IMR-90 (cell line): Measurements from ENCODE around the gene PAK5. TPM values are rescaled to one million over a fixed set of nuclear protein-coding genes. Genes with fewer than 3 reads are reported as not detected.

Experiments
- ATAC-seq: fragments of 200-7000 bp; cut with Tn5 transposase; 2 replicates; pipeline ENCODE4 v1.9.1; 2020; ENCODE audit warnings: low read depth, mild to moderate bottlenecking, moderate library complexity
- BruUV-seq: library from RNA; stranded (reverse); fragments of 400-500 nt; replicated peaks from 2 replicates; lab custom pipeline; 2021; lab: Mats Ljungman, UMichigan
- CTCF ChIA-PET: fragments of 300-600 bp; formaldehyde crosslinking; extraction: SDS; loops from one replicate; lab custom pipeline; 2021; ENCODE audit warnings: antibody characterized with exemption; lab: Yijun Ruan, JAX
- POLR2A ChIA-PET: fragments of 300-600 bp; sonication (Branson Sonifier 250); formaldehyde crosslinking; loops from one replicate; lab custom pipeline; 2022; ENCODE audit warnings: antibody characterized with exemption; ENCODE audit not compliant: unreplicated experiment; lab: Charles Lee
- DNase-seq: peaks from one replicate; pipeline ENCODE4 v3.0.0; 2013
- H2AFZ ChIP-seq: replicated peaks from 2 replicates; pipeline ENCODE3; 2013; ENCODE audit warnings: low read length, mild to moderate bottlenecking; ENCODE audit not compliant: poor library complexity
- H2AK5ac ChIP-seq: 2 replicates; pipeline ENCODE4 v1.6.1; 2013; ENCODE audit warnings: low read depth, low read length, inconsistent platforms
- H2AK9ac ChIP-seq: replicated peaks from 2 replicates; pipeline ENCODE3; 2013; ENCODE audit warnings: mild to moderate bottlenecking, low read depth, low read length, moderate library complexity; ENCODE audit not compliant: poor library complexity
- H2BK120ac ChIP-seq: 2 replicates; pipeline ENCODE4 v1.6.1; 2013; ENCODE audit warnings: low read depth, low read length, inconsistent platforms
- H2BK15ac ChIP-seq: 3 replicates; pipeline ENCODE4 v1.6.1; 2013; ENCODE audit warnings: low read depth, low read length, inconsistent platforms
- H2BK20ac ChIP-seq: 2 replicates; pipeline ENCODE4 v1.6.1; 2013; ENCODE audit warnings: low read depth, mild to moderate bottlenecking, inconsistent platforms, low read length, moderate library complexity
- H2BK5ac ChIP-seq: 2 replicates; pipeline ENCODE4 v1.6.1; 2013; ENCODE audit warnings: mild to moderate bottlenecking, low read depth, low read length, inconsistent platforms; ENCODE audit not compliant: poor library complexity, severe bottlenecking
- H3K14ac ChIP-seq: replicated peaks from 2 replicates; pipeline ENCODE4 v1.6.1; 2013; ENCODE audit warnings: low read depth, low read length, inconsistent platforms
- H3K18ac ChIP-seq: 2 replicates; pipeline ENCODE4 v1.6.1; 2013; ENCODE audit warnings: low read depth, low read length, control low read depth
- H3K23ac ChIP-seq: 2 replicates; pipeline ENCODE4 v1.6.1; 2013; ENCODE audit warnings: low read depth, low read length, inconsistent platforms
- H3K27ac ChIP-seq: 2 replicates; pipeline ENCODE4 v1.5.1; 2013; ENCODE audit warnings: mild to moderate bottlenecking, control low read depth, low read length; ENCODE audit not compliant: insufficient read depth
- H3K27me3 ChIP-seq: 2 replicates; pipeline ENCODE4 v1.6.1; 2013; ENCODE audit warnings: low read length; ENCODE audit not compliant: control insufficient read depth, insufficient read depth
- H3K36me3 ChIP-seq: 2 replicates; pipeline ENCODE4 v1.6.1; 2013; ENCODE audit warnings: low read length, mixed read lengths; ENCODE audit not compliant: control insufficient read depth, insufficient read depth
- H3K4ac ChIP-seq: 2 replicates; pipeline ENCODE4 v1.6.1; 2013; ENCODE audit warnings: low read depth, low read length, inconsistent platforms
- H3K4me1 ChIP-seq: 2 replicates; pipeline ENCODE4 v1.6.1; 2013; ENCODE audit warnings: low read length, mixed read lengths; ENCODE audit not compliant: control insufficient read depth, insufficient read depth
- H3K4me2 ChIP-seq: 2 replicates; pipeline ENCODE4 v1.6.1; 2013; ENCODE audit warnings: low read depth, mild to moderate bottlenecking, control low read depth, low read length, moderate library complexity
- H3K4me3 ChIP-seq: 2 replicates; pipeline ENCODE4 v1.5.1; 2013; ENCODE audit warnings: low read depth, mild to moderate bottlenecking, control low read depth, low read length, moderate library complexity; ENCODE audit not compliant: insufficient read depth
- H3K56ac ChIP-seq: 2 replicates; pipeline ENCODE4 v1.6.1; 2013; ENCODE audit warnings: low read length, inconsistent platforms; ENCODE audit not compliant: insufficient read depth; ENCODE audit errors: extremely low read depth
- H3K79me1 ChIP-seq, 2 experiments: 2 replicates each; pipeline ENCODE4 v1.6.1; 2013; ENCODE audit warnings: low read length in 2 of 2, inconsistent platforms in 1 of 2, low read depth in 1 of 2
- H3K9ac ChIP-seq: 2 replicates; pipeline ENCODE4 v1.6.1; 2013; ENCODE audit warnings: low read depth, low read length, control low read depth
- H3K9me1 ChIP-seq: 2 replicates; pipeline ENCODE4 v1.6.1; 2013; ENCODE audit warnings: low read length, inconsistent platforms; ENCODE audit not compliant: insufficient read depth
- H3K9me3 ChIP-seq: 2 replicates; pipeline ENCODE4 v1.6.1; 2013; ENCODE audit warnings: low read length; ENCODE audit not compliant: control insufficient read depth, insufficient read depth
- H4K20me1 ChIP-seq: 2 replicates; pipeline ENCODE4 v1.6.1; 2013; ENCODE audit warnings: low read length, inconsistent platforms; ENCODE audit not compliant: insufficient read depth
- H4K5ac ChIP-seq: 2 replicates; pipeline ENCODE4 v1.6.1; 2013; ENCODE audit warnings: mild to moderate bottlenecking, low read depth, low read length, control low read depth
- H4K8ac ChIP-seq, 2 experiments: 2 replicates each; pipeline ENCODE4 v1.6.1; 2013; ENCODE audit warnings: low read depth in 2 of 2, low read length in 2 of 2, control low read depth in 1 of 2, inconsistent platforms in 1 of 2
- H4K91ac ChIP-seq: 2 replicates; pipeline ENCODE4 v1.6.1; 2013; ENCODE audit warnings: low read depth, low read length, inconsistent platforms; ENCODE audit not compliant: insufficient read depth
- BHLHE40 ChIP-seq: fragments of 150-350 bp; IDR thresholded peaks from 2 replicates; pipeline ENCODE4 v1.6.1; 2016; ENCODE audit warnings: mild to moderate bottlenecking, low read depth, low read length
- CEBPB ChIP-seq: IDR thresholded peaks from 2 replicates; pipeline ENCODE4 v1.6.1; 2012; ENCODE audit warnings: low read depth, low read length, improper control_type of control experiment
- CHD1 ChIP-seq: IDR thresholded peaks from 2 replicates; pipeline ENCODE4 v1.6.1; 2012; ENCODE audit warnings: low read depth, low read length, improper control_type of control experiment
- CTCF ChIP-seq: conservative IDR thresholded peaks from 2 replicates; pipeline ENCODE4 v1.5.1; 2012; ENCODE audit warnings: mild to moderate bottlenecking, low read depth, low read length, improper control_type of control experiment
- FOS ChIP-seq: fragments of 150-350 bp; IDR thresholded peaks from 2 replicates; pipeline ENCODE4 v1.6.1; 2016; ENCODE audit warnings: low read depth, low read length
- MAFK ChIP-seq: IDR thresholded peaks from 2 replicates; pipeline ENCODE4 v1.6.1; 2012; ENCODE audit warnings: low read depth, low read length, improper control_type of control experiment
- MAZ ChIP-seq: IDR thresholded peaks from 2 replicates; pipeline ENCODE4 v1.6.1; 2012; ENCODE audit warnings: low read depth, mild to moderate bottlenecking, low read length, improper control_type of control experiment, moderate library complexity, borderline replicate concordance
- MXI1 ChIP-seq: IDR thresholded peaks from 2 replicates; pipeline ENCODE4 v1.6.1; 2012; ENCODE audit warnings: low read depth, mild to moderate bottlenecking, low read length, moderate library complexity, borderline replicate concordance
- NFE2L2 ChIP-seq: fragments of 150-350 bp; IDR thresholded peaks from 2 replicates; pipeline ENCODE4 v1.6.1; 2016; ENCODE audit warnings: low read depth, mild to moderate bottlenecking, low read length
- POLR2A ChIP-seq: IDR thresholded peaks from 2 replicates; pipeline ENCODE4 v1.6.1; 2012; ENCODE audit warnings: mild to moderate bottlenecking, low read depth, low read length
- RAD21 ChIP-seq: IDR thresholded peaks from 2 replicates; pipeline ENCODE4 v1.6.1; 2012; ENCODE audit warnings: low read length, improper control_type of control experiment
- RCOR1 ChIP-seq: IDR thresholded peaks from 2 replicates; pipeline ENCODE4 v1.6.1; 2012; ENCODE audit warnings: mild to moderate bottlenecking, low read length, improper control_type of control experiment; ENCODE audit not compliant: insufficient replicate concordance
- RFX5 ChIP-seq: IDR thresholded peaks from 2 replicates; pipeline ENCODE4 v1.8.0; 2012; ENCODE audit warnings: low read depth, mild to moderate bottlenecking, low read length, moderate library complexity
- SMC3 ChIP-seq: fragments of 150-350 bp; IDR thresholded peaks from 2 replicates; pipeline ENCODE4 v1.6.1; 2016; ENCODE audit warnings: low read depth, mild to moderate bottlenecking, antibody characterized with exemption, low read length, moderate library complexity
- USF2 ChIP-seq: fragments of 150-350 bp; IDR thresholded peaks from 2 replicates; pipeline ENCODE4 v1.6.1; 2017; ENCODE audit warnings: mild to moderate bottlenecking, antibody characterized with exemption, low read length, low read depth
- WGBS, 2 experiments: methylation state at CpG; one replicate each; pipeline versions ENCODE4 v1.1.5 to v1.1.7; 2013; ENCODE audit warnings: missing lambda C conversion rate in 2 of 2; ENCODE audit not compliant: insufficient read length in 1 of 2; ENCODE audit errors: extremely low coverage in 2 of 2; 5-methylcytosine and 5-hydroxymethylcytosine counted together
- dilution Hi-C: fragments of 300-500 bp; cut with HindIII; formaldehyde crosslinking; loops from one replicate; pipeline ENCODE4 v1.14.3; 2018; ENCODE audit warnings: low sequenced_read_pairs; ENCODE audit not compliant: unreplicated experiment
- in situ Hi-C: fragments of 300-500 bp; cut with MboI; formaldehyde crosslinking; loops from 3 replicates; pipeline ENCODE4 v1.14.3; 2019; ENCODE audit warnings: low sequenced_read_pairs, inconsistent platforms, mixed read lengths
- intact Hi-C: fragments of 100-400 bp; cut with micrococcal nuclease; formaldehyde crosslinking; loops from 2 replicates; pipeline ENCODE4 v1.10.0; 2022
- polyA plus RNA-seq, 3 experiments: library from polyadenylated mRNA; depleted of rRNA; stranded (reverse); fragments of >200 nt; gene quantifications; 2 replicates each; pipeline ENCODE4 v1.2.3, GENCODE V29; 2012; ENCODE audit warnings: low replicate concordance in 1 of 3
- total RNA-seq: library from RNA; depleted of rRNA; stranded (reverse); fragments of >200 nt; gene quantifications from 2 replicates; pipeline ENCODE4 v1.2.3, GENCODE V29; 2012
- TF ChIP-seq, protein P1 (sequence below): fragments of 150-350 bp; IDR thresholded peaks from 2 replicates; pipeline ENCODE4 v1.6.1; 2016; ENCODE audit warnings: low read depth, mild to moderate bottlenecking, low read length, moderate library complexity, borderline replicate concordance

PAK5 gene
- total and polyA plus RNA-seq, 2 of the 4 experiments (the other 2 are of a cell fraction) = not detected

DNA sequence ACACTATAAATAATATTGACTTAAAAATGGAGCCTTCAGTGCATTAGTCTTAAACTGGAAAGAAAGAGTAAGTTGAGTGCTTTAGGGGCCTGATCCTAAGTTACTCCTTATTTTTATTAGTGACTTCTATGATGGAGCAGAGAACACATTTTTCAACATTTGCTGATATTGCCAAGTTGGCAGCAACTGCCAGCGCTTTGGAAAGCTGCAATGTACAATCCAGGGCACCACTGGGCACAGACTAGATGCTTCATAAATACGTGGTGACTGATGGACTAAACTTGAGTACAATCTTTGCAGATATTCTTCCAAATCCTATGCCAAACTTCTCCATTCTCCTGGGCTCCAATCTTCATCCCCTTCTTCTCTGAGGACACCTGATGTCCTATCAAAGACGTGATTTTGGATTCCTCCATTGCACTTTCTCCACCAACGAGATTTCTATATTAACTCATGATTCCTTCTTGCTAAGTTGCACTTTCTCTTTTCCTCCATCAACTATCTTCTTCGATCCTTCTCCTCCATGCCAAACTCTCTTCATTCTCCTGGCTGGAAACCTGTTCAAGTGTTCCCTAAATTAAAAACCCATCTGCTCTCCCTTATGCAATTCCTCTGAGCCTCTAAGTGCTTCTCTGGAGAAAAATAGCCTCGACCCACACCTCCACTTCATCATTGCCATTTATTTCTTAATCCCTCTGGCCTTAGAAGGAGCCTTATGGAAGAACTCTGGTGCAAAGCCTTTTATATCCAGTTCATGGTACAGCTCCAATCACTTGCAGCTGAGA, 28.5 kb upstream of the PAK5 start:
- no peak for ATAC-seq
- Histone ChIP-seq H3K9me3 (no peaks in the 10 kb centered on the region), H4K20me1 (no peaks in the 10 kb centered on the region), H4K8ac (no peak overlapping the region), H3K27me3 (no peaks in the 10 kb centered on the region), H4K91ac (no peak overlapping the region), H3K9ac (no peak overlapping the region), H3K36me3 (no peaks in the 10 kb centered on the region), H2AFZ (no peak overlapping the region), H3K4me3 (no peak overlapping the region), H3K4ac (no peak overlapping the region), H2BK20ac (no peak overlapping the region), H3K23ac (no peak overlapping the region), H2BK120ac (no peak overlapping the region), H3K4me1 (no peaks in the 10 kb centered on the region), H3K79me1 (no peaks in the 10 kb centered on the region), H3K18ac (no peak overlapping the region), H3K9me1 (no peaks in the 10 kb centered on the region), H3K56ac (no peak overlapping the region), H2BK5ac (no peak overlapping the region), H2BK15ac (no peak overlapping the region), H3K27ac (no peak overlapping the region), H2AK9ac (no peak overlapping the region), H3K4me2 (no peak overlapping the region), H4K5ac (no peak overlapping the region), H2AK5ac (no peak overlapping the region), H3K14ac (no peak overlapping the region)
- no peak for DNase-seq
- dilution Hi-C loops (no loop called here), intact Hi-C loops (no loop called here), in situ Hi-C loops (no loop called here)
- WGBS, 2 experiments = 13% methylated on average over 5 of the region's 6 CpGs; no CpG with 5 or more reads in 1 of the 2 experiments
- ChIA-PET POLR2A (no interaction called here), CTCF (no interaction called here)
- no TSS peak for BruUV-seq
- TF ChIP-seq RFX5 (no peak), NFE2L2 (no peak), MAFK (no peak), POLR2A (no peak), CTCF (no peak), SMC3 (no peak), CEBPB (no peak), RAD21 (no peak), RCOR1 (no peak), BHLHE40 (no peak), MAZ (no peak), USF2 (no peak), MXI1 (no peak), FOS (no peak), CHD1 (no peak)
- TF ChIP-seq, protein P1, sequence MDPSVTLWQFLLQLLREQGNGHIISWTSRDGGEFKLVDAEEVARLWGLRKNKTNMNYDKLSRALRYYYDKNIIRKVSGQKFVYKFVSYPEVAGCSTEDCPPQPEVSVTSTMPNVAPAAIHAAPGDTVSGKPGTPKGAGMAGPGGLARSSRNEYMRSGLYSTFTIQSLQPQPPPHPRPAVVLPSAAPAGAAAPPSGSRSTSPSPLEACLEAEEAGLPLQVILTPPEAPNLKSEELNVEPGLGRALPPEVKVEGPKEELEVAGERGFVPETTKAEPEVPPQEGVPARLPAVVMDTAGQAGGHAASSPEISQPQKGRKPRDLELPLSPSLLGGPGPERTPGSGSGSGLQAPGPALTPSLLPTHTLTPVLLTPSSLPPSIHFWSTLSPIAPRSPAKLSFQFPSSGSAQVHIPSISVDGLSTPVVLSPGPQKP = no peak
